BLaER1 treated with 17β-estradiol and CSF1 and Interleukin-3, amounts not matched to agents 10 nM and 100 nM (cell line): Measurements from ENCODE around the gene TTLL4.

Experiments used
- H3K27ac ChIP-seq, 11 experiments: shearing (Covaris generic); formaldehyde crosslinking; 2 replicates each; pipeline ENCODE4 v1.8.1; 2022
- H3K27me3 ChIP-seq, 11 experiments: shearing (Covaris generic); formaldehyde crosslinking; 2 replicates each; pipeline ENCODE4 v1.8.1; 2022
- H3K36me3 ChIP-seq, 11 experiments: shearing (Covaris generic); formaldehyde crosslinking; 2 replicates each; pipeline ENCODE4 v1.8.1; 2022
- H3K4me1 ChIP-seq, 10 experiments: shearing (Covaris generic); formaldehyde crosslinking; 2 replicates each; pipeline ENCODE4 v1.8.1; 2022
- H3K4me2 ChIP-seq, 11 experiments: shearing (Covaris generic); formaldehyde crosslinking; 2 replicates each; pipeline ENCODE4 v1.8.1; 2022
- H3K4me3 ChIP-seq, 10 experiments: shearing (Covaris generic); formaldehyde crosslinking; 2 replicates each; pipeline ENCODE4 v1.8.1; 2022
- H3K9ac ChIP-seq, 11 experiments: shearing (Covaris generic); formaldehyde crosslinking; 2 replicates each; pipeline ENCODE4 v1.8.1; 2022
- H3K9me3 ChIP-seq, 11 experiments: shearing (Covaris generic); formaldehyde crosslinking; replicated peaks in 1 of 11; 2 replicates each; pipeline ENCODE4 v1.8.1; 2022
- H4K20me1 ChIP-seq, 11 experiments: shearing (Covaris generic); formaldehyde crosslinking; 2 replicates each; pipeline ENCODE4 v1.8.1; 2022
- Cebpa-rat ChIP-seq, 11 experiments: shearing (Covaris generic); IDR thresholded peaks; 2 replicates each; pipeline ENCODE4 v1.8.1; 2022

TTLL4 gene

GRCh38 chr2:218703341-218703740 lies 7.3 kb upstream of the TTLL4 start:
- Histone ChIP-seq H3K4me3 (no peak overlapping the region), H3K27ac (no peak overlapping the region), H3K36me3 (peaks cover 0 to 21% (median 4%) of the 10 kb centered on the region in 11 experiments; a peak in 7 of 22 replicates), H3K4me2 (no peak overlapping the region), H3K9ac (no peak overlapping the region), H3K9me3 (no peaks in the 10 kb centered on the region), H4K20me1 (no peaks in the 10 kb centered on the region), H3K4me1 (peaks cover 0 to 8% (median 0%) of the 10 kb centered on the region in 10 experiments; a peak in 5 of 20 replicates), H3K27me3 (no peaks in the 10 kb centered on the region)
- no peak for TF ChIP-seq Cebpa-rat (IDR thresholded peaks at IDR 0.05)

GRCh38 chr2:218708086-218708485 lies 2.5 kb upstream of the TTLL4 start:
- Histone ChIP-seq H3K4me2 (no peak overlapping the region), H3K36me3 (peaks cover 0 to 9% (median 0%) of the 10 kb centered on the region in 11 experiments; a peak in 5 of 22 replicates), H3K4me3 (no peak overlapping the region), H4K20me1 (peaks cover 0 to 17% (median 1%) of the 10 kb centered on the region in 11 experiments; a peak in 8 of 22 replicates), H3K27ac (no peak overlapping the region), H3K4me1 (peaks cover 14 to 24% (median 16%) of the 10 kb centered on the region in 10 experiments), H3K27me3 (no peaks in the 10 kb centered on the region), H3K9ac (no peak overlapping the region), H3K9me3 (no peaks in the 10 kb centered on the region)
- no peak for TF ChIP-seq Cebpa-rat (IDR thresholded peaks at IDR 0.05)

- Histone ChIP-seq H3K4me2 (no peak overlapping the region), H3K27me3 (no peaks in the 10 kb centered on the region), H3K9me3 (no peaks in the 10 kb centered on the region), H3K36me3 (peaks cover 0 to 19% (median 0%) of the 10 kb centered on the region in 11 experiments; a peak in 7 of 22 replicates), H3K4me1 (peaks cover 16 to 42% (median 29%) of the 10 kb centered on the region in 10 experiments), H3K27ac (no peak overlapping the region), H3K4me3 (no peak overlapping the region), H3K9ac (no peak overlapping the region), H4K20me1 (peaks cover 0 to 34% (median 8%) of the 10 kb centered on the region in 11 experiments; a peak in 12 of 22 replicates)
- TF ChIP-seq Cebpa-rat (IDR thresholded peaks at IDR 0.05): no peak
Observed at GRCh38 chr2:218709908-218710307, 727 bp upstream of the TTLL4 start.

GRCh38 chr2:218710334-218710686 lies 325 bp upstream of the TTLL4 start:
- no peak overlapping the region for H3K9ac ChIP-seq
- peaks cover 0 to 34% (median 9%) of the 10 kb centered on the region in 11 experiments; a peak in 13 of 22 replicates for H4K20me1 ChIP-seq
- H3K4me2 ChIP-seq: peak overlapping the region in 6 of 11 experiments; percentile 23 to 53 (median 34); a peak in 9 of 22 replicates
- peaks cover 16 to 46% (median 29%) of the 10 kb centered on the region in 10 experiments for H3K4me1 ChIP-seq
- no peaks in the 10 kb centered on the region for H3K27me3 ChIP-seq
- H3K27ac ChIP-seq: no peak overlapping the region
- peaks cover 0 to 23% (median 3%) of the 10 kb centered on the region in 11 experiments; a peak in 17 of 22 replicates for H3K36me3 ChIP-seq
- no peak for TF ChIP-seq Cebpa-rat (IDR thresholded peaks at IDR 0.05)
- H3K9me3 ChIP-seq: no peaks in the 10 kb centered on the region
- H3K4me3 ChIP-seq: peak overlapping the region in 2 of 10 experiments; percentile 79 to 82; a peak in 4 of 20 replicates

- Histone ChIP-seq H3K4me3 (peak overlapping the region; percentile 69 to 97 (median 88)), H3K36me3 (peaks cover 10 to 35% (median 16%) of the 10 kb centered on the region in 11 experiments), H3K9ac (peak overlapping the region; percentile 85 to 95 (median 90)), H3K4me1 (peaks cover 16 to 48% (median 29%) of the 10 kb centered on the region in 10 experiments), H3K9me3 (no peaks in the 10 kb centered on the region), H3K4me2 (peak overlapping the region; percentile 74 to 94 (median 85)), H3K27me3 (no peaks in the 10 kb centered on the region), H4K20me1 (peaks cover 0 to 37% (median 10%) of the 10 kb centered on the region in 11 experiments; a peak in 13 of 22 replicates), H3K27ac (peak overlapping the region; percentile 84 to 91 (median 88))
- no peak for TF ChIP-seq Cebpa-rat (IDR thresholded peaks at IDR 0.05)
Observed at GRCh38 chr2:218711550-218711929, 905 bp downstream of the TTLL4 start.

- Histone ChIP-seq H3K36me3 (peaks cover 28 to 59% (median 39%) of the 10 kb centered on the region in 11 experiments), H3K4me2 (peak overlapping the region in 10 of 11 experiments; percentile 6 to 94 (median 41); a peak in 15 of 22 replicates), H3K27ac (peak overlapping the region in 1 of 11 experiments; percentile 28; a peak in 2 of 22 replicates), H4K20me1 (peaks cover 0 to 61% (median 22%) of the 10 kb centered on the region in 11 experiments; a peak in 16 of 22 replicates), H3K4me1 (peaks cover 24 to 54% (median 43%) of the 10 kb centered on the region in 10 experiments), H3K9ac (0 out of 22 replicates have a peak overlapping the region, but pooled peaks of 1 of the 11 experiments have one; percentile 17), H3K9me3 (no peaks in the 10 kb centered on the region), H3K4me3 (no peak overlapping the region), H3K27me3 (no peaks in the 10 kb centered on the region)
- no peak for TF ChIP-seq Cebpa-rat (IDR thresholded peaks at IDR 0.05)
Observed at GRCh38 chr2:218713922-218714321, 3.3 kb downstream of the TTLL4 start.

- peaks cover 46 to 80% (median 56%) of the 10 kb centered on the region in 11 experiments for H3K36me3 ChIP-seq
- no peaks in the 10 kb centered on the region for H3K9me3 ChIP-seq
- no peak overlapping the region for H3K9ac ChIP-seq
- H3K27me3 ChIP-seq: no peaks in the 10 kb centered on the region
- no peak overlapping the region for H3K4me2 ChIP-seq
- no peak overlapping the region for H3K27ac ChIP-seq
- peaks cover 24 to 75% (median 49%) of the 10 kb centered on the region in 10 experiments for H3K4me1 ChIP-seq
- no peak overlapping the region for H3K4me3 ChIP-seq
- no peak for TF ChIP-seq Cebpa-rat (IDR thresholded peaks at IDR 0.05)
- peaks cover 0 to 82% (median 40%) of the 10 kb centered on the region in 11 experiments; a peak in 18 of 22 replicates for H4K20me1 ChIP-seq
Observed at GRCh38 chr2:218716070-218716469, 5.4 kb downstream of the TTLL4 start.

GRCh38 chr2:218717262-218717661 lies 6.6 kb downstream of the TTLL4 start:
- H3K27ac ChIP-seq: no peak overlapping the region
- TF ChIP-seq Cebpa-rat (IDR thresholded peaks at IDR 0.05): no peak
- H4K20me1 ChIP-seq: peaks cover 0 to 93% (median 52%) of the 10 kb centered on the region in 11 experiments; a peak in 19 of 22 replicates
- H3K36me3 ChIP-seq: peaks cover 46 to 83% (median 56%) of the 10 kb centered on the region in 11 experiments
- no peaks in the 10 kb centered on the region for H3K9me3 ChIP-seq
- H3K4me1 ChIP-seq: peaks cover 16 to 80% (median 41%) of the 10 kb centered on the region in 10 experiments; a peak in 19 of 20 replicates
- H3K4me2 ChIP-seq: peak overlapping the region in 4 of 11 experiments; percentile 1 to 35 (median 22); a peak in 6 of 22 replicates
- 0 out of 22 replicates have a peak overlapping the region, but pooled peaks of 1 of the 11 experiments have one; percentile 29 for H3K9ac ChIP-seq
- no peaks in the 10 kb centered on the region for H3K27me3 ChIP-seq
- H3K4me3 ChIP-seq: no peak overlapping the region

GRCh38 chr2:218718058-218718457 lies 7.4 kb downstream of the TTLL4 start:
- peaks cover 0 to 99% (median 58%) of the 10 kb centered on the region in 11 experiments; a peak in 19 of 22 replicates for H4K20me1 ChIP-seq
- no peak overlapping the region for H3K27ac ChIP-seq
- no peak overlapping the region for H3K4me3 ChIP-seq
- no peaks in the 10 kb centered on the region for H3K27me3 ChIP-seq
- H3K36me3 ChIP-seq: peaks cover 46 to 75% (median 56%) of the 10 kb centered on the region in 11 experiments
- peaks cover 8 to 80% (median 34%) of the 10 kb centered on the region in 10 experiments; a peak in 19 of 20 replicates for H3K4me1 ChIP-seq
- H3K9me3 ChIP-seq: no peaks in the 10 kb centered on the region
- no peak for TF ChIP-seq Cebpa-rat (IDR thresholded peaks at IDR 0.05)
- no peak overlapping the region for H3K9ac ChIP-seq
- H3K4me2 ChIP-seq: peak overlapping the region in 5 of 11 experiments; percentile 1 to 35 (median 22); a peak in 5 of 22 replicates
